Measurements from ENCODE around the gene RABL2B.
"Not testable (repeated sequence)": the region's sequence is repeated elsewhere in the genome, so short reads cannot be mapped to it uniquely, and the experiment has no call there.

GRCh38 chr22:50755251-50755650 is 28.2 kb downstream of the RABL2B start:
- not testable (repeated sequence) for TF ChIP-seq ZNF501 (tag by site-specific recombination; IDR thresholded peaks at IDR 0.05); HOXA7 (CRISPR knock-in tag; IDR thresholded peaks at IDR 0.05; ENCODE audit: borderline replicate concordance); ZNF629 (tag by site-specific recombination; IDR thresholded peaks at IDR 0.05); ZBTB49 (tag by site-specific recombination; IDR thresholded peaks at IDR 0.05; ENCODE audit: low read depth); ZNF514 (tag by site-specific recombination; IDR thresholded peaks at IDR 0.05); SP2 (tag by site-specific recombination; IDR thresholded peaks at IDR 0.05); ZNF510 (tag by site-specific recombination; IDR thresholded peaks at IDR 0.05; ENCODE audit: insufficient replicate concordance); ZNF274 (IDR thresholded peaks at IDR 0.05; ENCODE audit: low read length); ZNF274 (tag by site-specific recombination; IDR thresholded peaks at IDR 0.05; ENCODE audit: borderline replicate concordance)
- TF ChIP-seq, protein P1, sequence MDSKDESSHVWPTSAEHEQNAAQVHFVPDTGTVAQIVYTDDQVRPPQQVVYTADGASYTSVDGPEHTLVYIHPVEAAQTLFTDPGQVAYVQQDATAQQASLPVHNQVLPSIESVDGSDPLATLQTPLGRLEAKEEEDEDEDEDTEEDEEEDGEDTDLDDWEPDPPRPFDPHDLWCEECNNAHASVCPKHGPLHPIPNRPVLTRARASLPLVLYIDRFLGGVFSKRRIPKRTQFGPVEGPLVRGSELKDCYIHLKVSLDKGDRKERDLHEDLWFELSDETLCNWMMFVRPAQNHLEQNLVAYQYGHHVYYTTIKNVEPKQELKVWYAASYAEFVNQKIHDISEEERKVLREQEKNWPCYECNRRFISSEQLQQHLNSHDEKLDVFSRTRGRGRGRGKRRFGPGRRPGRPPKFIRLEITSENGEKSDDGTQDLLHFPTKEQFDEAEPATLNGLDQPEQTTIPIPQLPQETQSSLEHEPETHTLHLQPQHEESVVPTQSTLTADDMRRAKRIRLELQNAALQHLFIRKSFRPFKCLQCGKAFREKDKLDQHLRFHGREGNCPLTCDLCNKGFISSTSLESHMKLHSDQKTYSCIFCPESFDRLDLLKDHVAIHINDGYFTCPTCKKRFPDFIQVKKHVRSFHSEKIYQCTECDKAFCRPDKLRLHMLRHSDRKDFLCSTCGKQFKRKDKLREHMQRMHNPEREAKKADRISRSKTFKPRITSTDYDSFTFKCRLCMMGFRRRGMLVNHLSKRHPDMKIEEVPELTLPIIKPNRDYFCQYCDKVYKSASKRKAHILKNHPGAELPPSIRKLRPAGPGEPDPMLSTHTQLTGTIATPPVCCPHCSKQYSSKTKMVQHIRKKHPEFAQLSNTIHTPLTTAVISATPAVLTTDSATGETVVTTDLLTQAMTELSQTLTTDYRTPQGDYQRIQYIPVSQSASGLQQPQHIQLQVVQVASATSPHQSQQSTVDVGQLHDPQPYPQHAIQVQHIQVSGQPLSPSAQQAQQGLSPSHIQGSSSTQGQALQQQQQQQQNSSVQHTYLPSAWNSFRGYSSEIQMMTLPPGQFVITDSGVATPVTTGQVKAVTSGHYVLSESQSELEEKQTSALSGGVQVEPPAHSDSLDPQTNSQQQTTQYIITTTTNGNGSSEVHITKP (tag by site-specific recombination; IDR thresholded peaks at IDR 0.05), result not testable (repeated sequence)
- TF ChIP-seq, protein P2, sequence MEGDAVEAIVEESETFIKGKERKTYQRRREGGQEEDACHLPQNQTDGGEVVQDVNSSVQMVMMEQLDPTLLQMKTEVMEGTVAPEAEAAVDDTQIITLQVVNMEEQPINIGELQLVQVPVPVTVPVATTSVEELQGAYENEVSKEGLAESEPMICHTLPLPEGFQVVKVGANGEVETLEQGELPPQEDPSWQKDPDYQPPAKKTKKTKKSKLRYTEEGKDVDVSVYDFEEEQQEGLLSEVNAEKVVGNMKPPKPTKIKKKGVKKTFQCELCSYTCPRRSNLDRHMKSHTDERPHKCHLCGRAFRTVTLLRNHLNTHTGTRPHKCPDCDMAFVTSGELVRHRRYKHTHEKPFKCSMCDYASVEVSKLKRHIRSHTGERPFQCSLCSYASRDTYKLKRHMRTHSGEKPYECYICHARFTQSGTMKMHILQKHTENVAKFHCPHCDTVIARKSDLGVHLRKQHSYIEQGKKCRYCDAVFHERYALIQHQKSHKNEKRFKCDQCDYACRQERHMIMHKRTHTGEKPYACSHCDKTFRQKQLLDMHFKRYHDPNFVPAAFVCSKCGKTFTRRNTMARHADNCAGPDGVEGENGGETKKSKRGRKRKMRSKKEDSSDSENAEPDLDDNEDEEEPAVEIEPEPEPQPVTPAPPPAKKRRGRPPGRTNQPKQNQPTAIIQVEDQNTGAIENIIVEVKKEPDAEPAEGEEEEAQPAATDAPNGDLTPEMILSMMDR (tag by site-specific recombination; IDR thresholded peaks at IDR 0.05), result not testable (repeated sequence)
- TF ChIP-seq, protein P3, sequence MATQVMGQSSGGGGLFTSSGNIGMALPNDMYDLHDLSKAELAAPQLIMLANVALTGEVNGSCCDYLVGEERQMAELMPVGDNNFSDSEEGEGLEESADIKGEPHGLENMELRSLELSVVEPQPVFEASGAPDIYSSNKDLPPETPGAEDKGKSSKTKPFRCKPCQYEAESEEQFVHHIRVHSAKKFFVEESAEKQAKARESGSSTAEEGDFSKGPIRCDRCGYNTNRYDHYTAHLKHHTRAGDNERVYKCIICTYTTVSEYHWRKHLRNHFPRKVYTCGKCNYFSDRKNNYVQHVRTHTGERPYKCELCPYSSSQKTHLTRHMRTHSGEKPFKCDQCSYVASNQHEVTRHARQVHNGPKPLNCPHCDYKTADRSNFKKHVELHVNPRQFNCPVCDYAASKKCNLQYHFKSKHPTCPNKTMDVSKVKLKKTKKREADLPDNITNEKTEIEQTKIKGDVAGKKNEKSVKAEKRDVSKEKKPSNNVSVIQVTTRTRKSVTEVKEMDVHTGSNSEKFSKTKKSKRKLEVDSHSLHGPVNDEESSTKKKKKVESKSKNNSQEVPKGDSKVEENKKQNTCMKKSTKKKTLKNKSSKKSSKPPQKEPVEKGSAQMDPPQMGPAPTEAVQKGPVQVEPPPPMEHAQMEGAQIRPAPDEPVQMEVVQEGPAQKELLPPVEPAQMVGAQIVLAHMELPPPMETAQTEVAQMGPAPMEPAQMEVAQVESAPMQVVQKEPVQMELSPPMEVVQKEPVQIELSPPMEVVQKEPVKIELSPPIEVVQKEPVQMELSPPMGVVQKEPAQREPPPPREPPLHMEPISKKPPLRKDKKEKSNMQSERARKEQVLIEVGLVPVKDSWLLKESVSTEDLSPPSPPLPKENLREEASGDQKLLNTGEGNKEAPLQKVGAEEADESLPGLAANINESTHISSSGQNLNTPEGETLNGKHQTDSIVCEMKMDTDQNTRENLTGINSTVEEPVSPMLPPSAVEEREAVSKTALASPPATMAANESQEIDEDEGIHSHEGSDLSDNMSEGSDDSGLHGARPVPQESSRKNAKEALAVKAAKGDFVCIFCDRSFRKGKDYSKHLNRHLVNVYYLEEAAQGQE (tag by site-specific recombination; IDR thresholded peaks at IDR 0.05), result not testable (repeated sequence)
- TF ChIP-seq, protein P4, sequence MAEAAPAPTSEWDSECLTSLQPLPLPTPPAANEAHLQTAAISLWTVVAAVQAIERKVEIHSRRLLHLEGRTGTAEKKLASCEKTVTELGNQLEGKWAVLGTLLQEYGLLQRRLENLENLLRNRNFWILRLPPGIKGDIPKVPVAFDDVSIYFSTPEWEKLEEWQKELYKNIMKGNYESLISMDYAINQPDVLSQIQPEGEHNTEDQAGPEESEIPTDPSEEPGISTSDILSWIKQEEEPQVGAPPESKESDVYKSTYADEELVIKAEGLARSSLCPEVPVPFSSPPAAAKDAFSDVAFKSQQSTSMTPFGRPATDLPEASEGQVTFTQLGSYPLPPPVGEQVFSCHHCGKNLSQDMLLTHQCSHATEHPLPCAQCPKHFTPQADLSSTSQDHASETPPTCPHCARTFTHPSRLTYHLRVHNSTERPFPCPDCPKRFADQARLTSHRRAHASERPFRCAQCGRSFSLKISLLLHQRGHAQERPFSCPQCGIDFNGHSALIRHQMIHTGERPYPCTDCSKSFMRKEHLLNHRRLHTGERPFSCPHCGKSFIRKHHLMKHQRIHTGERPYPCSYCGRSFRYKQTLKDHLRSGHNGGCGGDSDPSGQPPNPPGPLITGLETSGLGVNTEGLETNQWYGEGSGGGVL (tag by site-specific recombination; IDR thresholded peaks at IDR 0.05), result not testable (repeated sequence)
